OCI-LY3 (cell line): ENCODE measurements around the gene TBC1D23.

ENCODE experiments used
- EZH2phosphoT487 ChIP-seq: fragments of 200-600 bp; shearing (Covaris generic); IDR thresholded peaks from 2 replicates; pipeline ENCODE4 v1.6.1; 2018; ENCODE audit warnings: antibody characterized with exemption, mixed run types, low read depth
- TF ChIP-seq, protein P1 (sequence below): fragments of 200-600, 300-600 bp; sonication (generic); IDR thresholded peaks from 2 replicates; pipeline ENCODE4 v1.5.1; 2014; ENCODE audit warnings: antibody characterized with exemption, low read length, low read depth

DNA sequence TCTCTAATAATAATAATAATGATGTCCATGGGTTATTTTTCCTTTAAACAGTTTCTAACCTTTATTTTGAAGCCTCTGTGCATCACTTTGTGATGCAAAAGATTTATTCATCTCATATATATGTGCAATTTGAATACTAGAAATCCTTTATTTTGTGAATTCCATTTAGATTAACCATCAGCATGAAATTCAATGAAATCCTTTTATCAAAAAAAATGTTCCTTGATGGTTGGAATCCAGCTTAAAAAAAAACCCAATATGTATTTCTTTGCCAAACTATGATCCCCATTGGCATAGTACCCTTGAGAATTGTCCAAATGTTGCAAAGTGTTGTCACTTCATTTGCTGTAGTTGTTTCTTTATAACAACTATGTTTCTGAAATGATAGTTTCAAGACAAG, 7.4 kb downstream of the TBC1D23 start:
- TF ChIP-seq, protein P1, sequence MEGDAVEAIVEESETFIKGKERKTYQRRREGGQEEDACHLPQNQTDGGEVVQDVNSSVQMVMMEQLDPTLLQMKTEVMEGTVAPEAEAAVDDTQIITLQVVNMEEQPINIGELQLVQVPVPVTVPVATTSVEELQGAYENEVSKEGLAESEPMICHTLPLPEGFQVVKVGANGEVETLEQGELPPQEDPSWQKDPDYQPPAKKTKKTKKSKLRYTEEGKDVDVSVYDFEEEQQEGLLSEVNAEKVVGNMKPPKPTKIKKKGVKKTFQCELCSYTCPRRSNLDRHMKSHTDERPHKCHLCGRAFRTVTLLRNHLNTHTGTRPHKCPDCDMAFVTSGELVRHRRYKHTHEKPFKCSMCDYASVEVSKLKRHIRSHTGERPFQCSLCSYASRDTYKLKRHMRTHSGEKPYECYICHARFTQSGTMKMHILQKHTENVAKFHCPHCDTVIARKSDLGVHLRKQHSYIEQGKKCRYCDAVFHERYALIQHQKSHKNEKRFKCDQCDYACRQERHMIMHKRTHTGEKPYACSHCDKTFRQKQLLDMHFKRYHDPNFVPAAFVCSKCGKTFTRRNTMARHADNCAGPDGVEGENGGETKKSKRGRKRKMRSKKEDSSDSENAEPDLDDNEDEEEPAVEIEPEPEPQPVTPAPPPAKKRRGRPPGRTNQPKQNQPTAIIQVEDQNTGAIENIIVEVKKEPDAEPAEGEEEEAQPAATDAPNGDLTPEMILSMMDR, result no peak
- no peak for TF ChIP-seq EZH2phosphoT487
